Left forelimb (tissue), 1 donor: Measurements from ENCODE around the gene LONP2.
"Not testable (repeated sequence)": the region's sequence is repeated elsewhere in the genome, so short reads cannot be mapped to it uniquely, and the experiment has no call there.

Experiments
- DNase-seq: peaks from one replicate; pipeline ENCODE4 v3.0.0-alpha.2; 2018; ENCODE audit warnings: low spot score

LONP2 gene

DNA sequence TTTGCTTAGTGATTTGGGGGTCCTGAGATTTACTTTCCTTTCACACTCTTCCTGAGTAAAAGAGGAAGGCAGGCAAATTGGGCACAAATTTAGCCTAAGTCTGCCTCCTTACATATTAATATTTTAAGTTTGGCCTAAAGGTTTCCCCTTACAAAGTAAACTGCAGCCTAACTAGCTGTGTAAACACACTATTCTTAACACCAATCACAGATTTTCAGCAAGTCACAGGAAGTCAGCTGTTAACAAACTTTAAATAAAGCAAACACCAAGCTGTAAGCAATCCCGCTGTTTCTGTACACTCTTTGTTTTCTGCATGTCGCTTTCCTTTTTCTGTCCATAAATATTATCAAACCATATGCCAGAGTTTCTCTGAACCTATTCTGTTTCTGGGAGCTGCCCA, 48.4 kb downstream of the LONP2 start:
- DNase-seq = no peak

DNA sequence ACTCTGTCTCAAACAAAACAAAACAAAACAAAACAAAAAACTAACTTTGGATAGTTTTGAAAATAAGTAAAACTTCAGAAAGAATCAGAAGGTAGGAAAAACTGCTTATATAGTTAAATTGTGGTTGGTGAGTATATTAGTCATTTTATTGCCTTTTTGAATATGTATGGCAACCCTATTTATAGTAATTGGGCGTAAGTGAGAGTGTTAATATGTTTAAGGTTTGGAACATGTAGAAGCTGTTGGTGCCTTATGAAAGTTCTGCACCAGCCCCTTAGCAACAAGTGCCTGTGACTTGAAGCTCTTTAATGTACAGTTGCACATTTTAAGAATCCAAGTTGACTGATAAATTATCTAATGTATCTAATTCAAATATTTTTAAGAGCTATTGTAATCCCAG, 50.6 kb downstream of the LONP2 start:
- no peak for DNase-seq

DNA sequence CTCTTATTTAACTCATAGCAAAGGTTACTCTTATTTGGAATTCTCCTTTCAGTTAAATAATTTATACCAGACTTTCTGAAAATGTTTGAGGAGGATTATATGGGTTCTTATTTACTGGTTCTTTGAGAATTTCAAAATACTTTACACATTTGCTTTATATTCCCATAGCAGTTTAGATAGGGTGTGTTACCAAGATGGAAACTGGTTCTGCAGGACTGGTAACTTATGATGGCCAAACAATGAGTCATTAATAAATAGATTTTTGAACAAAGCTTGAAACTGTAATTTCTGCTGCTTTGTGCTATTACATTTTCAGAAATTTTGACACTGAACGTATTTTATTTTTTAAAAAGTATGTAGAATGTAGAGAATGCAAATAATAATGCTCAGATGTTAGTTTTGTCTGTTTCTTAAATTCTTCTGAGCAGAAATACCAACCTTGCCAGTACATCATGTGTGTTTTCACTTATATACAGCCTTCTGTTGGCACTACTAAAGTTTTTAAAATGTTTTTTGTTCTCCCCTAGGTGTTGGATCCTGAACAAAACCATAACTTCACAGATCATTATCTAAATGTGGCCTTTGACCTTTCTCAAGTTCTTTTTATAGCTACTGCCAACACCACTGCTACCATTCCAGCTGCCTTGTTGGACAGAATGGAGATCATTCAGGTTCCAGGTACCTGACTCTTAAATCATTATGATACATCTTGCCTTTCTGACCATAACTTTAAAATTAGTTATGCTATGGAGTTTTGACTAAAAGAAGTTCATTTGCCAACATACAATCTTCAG, 51.6 kb downstream of the LONP2 start:
- DNase-seq = no peak

DNA sequence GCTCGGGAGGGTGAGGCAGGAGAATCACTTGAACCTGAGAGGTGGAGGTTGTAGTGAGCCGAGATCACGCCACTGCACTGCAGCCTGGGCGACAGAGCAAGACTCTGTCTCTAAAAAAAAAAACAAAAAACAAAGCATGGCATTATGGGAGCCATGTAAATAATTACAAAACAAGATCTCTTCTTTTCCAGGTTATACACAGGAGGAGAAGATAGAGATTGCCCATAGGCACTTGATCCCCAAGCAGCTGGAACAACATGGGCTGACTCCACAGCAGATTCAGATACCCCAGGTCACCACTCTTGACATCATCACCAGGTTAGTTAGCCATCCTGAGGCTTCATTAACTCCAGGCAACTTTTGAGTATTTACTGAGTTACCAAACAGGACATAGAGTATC, 55.4 kb downstream of the LONP2 start:
- DNase-seq = no peak

DNA sequence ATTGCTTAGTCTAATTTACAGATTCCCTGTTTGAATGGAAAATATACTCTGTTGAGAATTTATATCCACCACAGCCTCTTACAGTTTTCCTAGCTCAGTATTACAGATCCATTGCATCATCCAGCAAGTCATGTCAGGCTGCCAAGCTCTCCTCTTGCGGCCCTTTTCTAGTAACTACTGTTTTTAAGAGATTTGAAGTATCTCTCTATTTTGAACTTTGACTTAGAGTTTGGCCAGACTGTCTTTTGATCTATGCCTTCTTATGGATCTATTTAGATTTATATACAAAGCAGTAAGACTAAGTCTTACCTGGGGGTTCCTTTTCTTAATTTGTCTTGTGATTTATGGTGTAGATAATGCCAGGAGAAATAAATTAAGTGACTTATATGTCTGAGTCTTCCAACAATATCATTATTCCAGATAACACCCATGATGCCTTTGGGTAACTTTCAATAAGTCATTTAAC, 56.3 kb downstream of the LONP2 start:
- DNase-seq = no peak

DNA sequence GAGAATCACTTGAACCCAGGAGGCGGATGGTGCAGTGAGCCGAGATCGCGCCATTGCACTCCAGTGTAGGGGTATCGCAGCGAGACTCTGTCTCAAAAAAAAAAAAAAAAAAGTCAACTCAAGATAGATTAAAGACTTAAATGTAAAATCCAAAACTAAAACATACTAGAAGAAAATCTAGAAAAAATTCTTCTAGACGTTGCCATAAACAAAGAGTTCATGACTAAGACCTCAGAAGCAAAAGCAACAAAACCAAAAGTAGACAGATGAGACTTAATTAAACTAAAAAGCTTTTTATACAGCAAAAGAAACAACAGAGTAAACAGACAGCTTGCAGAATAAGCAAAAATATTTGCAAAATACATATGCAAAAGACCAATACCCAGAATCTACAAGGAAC, 64.4 kb downstream of the LONP2 start:
- DNase-seq = no peak

DNA sequence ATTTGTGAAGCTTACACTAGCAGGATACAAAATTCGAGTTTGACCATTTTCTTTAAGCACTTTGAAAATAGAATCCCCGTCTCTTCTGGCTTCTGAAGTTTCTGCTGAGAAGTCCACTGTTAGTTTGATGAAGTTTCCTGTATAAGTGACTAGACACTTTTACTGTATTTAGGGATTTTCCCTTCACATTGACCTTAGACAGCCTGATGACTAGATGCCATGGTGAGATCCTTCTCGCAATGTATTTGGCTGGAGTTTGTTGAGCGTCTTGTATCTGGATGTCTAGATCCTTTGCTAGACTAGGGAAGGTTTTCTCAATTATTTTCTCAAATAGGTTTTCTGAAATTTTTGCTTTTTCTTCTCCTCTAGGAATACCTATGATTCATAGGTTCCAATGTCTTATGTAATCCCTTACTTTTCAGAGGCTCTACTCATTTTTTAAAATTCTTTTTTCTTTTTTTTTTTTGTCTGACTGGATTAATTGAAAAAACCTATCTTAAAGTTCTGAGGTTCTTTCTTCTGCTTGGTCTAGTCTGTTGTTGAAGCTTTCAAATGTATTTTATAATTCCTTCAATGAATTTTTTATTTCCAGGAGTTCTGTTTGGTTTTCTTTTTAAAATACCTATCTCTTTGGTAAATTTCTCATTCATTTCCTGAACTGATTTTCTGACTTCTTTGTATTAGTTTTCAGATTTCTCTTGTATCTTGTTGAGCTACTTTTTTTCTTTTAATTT, 67.0 kb downstream of the LONP2 start:
- no peak for DNase-seq

DNA sequence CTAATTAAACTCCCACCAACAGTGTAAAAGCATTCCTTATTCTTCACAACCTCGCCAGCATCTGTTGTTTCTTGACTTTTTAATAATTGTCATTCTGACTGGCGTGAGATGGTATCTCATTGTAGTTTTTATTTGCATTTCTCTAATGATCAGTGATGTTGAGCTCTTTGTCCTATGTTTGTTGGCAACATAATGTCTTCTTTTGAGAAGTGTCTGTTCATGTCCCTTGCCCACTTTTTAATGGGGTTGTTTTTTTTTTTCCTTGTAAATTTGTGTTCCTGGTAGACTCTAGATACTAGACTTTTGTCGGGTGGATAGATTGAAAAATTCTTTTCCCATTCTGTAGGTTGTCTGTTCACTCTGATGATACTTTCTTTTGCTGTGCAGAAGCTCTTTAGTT, 69.8 kb downstream of the LONP2 start:
- DNase-seq = not testable (repeated sequence)

DNA sequence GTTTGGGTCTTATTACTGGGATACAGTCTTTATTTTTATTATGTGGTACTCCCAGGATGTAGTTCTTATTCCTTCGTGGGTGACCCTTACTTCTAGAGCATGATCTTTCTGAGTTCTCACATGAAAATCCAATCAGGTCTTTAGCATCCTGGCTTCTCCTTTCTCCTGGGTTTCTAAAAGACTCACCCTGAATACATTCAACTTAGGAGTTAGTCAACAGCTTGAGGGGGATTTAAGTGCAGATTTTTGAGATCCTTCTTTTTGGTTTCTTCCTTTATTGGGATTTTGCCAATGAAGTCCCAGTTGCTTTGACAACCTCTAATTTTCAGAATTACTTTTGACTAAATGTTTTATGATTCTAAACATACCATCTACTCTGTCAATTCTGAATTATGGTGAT, 72.9 kb downstream of the LONP2 start:
- no peak for DNase-seq

DNA sequence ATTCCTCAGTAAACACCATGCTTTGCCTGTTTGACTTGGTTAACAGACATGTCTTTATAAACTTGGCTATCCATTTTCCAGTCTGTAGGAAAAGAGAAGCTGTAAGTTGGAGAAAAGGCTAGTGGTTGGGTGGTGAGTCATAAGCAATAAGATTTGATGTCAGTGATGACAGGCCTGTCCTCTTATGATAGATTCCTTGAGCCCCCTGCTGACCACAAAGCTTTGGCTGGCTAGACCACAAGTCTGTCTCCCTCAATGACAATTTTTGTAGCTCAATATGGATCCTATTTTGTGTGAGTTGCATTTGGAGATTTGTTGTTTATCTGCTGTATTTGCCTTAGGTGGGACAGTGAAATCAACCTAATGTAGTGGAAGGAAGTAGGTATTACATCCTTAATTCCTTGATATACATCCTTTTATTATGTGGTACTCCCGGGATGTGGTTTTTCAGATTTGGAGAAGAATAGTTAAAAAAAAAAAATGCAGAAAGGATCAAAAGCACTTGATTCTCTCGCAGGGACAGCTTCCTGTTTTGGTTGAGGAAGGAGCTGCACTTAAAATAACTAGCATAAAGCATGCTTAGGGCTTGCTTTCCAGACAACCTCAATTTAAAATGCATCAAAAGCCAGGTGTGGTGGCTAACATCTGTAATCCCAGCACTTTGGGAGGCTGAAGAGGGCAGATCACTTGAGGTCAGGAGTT, 73.7 kb downstream of the LONP2 start:
- no peak for DNase-seq

DNA sequence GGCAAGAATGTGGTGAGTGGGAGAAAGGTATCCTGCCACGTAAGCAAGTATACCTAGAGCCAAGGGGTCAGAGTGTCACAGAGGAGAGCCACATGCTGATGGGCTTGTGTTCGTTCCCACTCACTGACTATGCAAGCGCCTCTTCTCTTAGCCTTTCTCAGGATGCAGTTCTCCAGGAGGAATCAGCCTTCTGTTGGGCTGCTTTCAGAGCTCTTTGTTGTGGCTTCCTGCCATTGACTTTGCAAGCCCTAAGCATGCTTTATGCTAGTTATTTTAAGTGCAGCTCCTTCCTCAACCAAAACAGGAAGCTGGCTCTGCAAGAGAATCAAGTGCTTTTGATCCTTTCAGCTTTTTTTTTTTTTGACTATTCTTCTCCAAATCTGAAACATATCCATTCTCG, 74.5 kb downstream of the LONP2 start:
- DNase-seq = no peak

DNA sequence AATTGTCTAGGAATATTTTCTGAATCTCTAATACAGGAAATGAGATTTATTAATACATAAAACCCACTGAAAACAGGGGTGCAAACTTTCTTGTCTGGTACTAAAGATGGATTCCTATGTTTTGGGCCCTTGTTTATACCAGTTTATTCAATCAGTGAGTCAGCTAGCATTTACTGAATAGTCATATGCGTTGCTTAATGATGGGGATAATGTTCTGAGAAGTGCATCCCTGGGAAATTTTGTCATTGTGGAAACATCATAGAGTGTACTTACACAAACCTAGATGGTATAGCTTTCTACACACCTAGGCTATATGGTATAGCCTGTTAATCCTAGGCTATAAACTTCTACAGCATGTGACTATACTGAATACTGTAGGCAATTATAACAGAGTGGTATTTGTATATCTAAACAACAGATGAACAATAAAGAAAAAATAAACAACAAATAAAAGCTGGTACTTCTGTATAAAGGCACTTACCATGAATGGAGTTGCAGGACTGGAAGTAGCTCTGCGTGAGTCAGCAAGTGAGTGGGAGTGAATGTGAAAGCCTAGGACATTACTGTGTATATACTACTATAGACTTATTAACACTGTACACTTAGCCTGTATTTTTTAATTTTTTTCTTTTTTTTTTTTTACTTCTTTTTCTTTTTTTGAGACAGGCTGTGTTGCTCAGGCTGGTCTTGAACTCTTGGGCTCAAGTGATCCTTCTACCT, 77.4 kb downstream of the LONP2 start:
- no peak for DNase-seq

DNA sequence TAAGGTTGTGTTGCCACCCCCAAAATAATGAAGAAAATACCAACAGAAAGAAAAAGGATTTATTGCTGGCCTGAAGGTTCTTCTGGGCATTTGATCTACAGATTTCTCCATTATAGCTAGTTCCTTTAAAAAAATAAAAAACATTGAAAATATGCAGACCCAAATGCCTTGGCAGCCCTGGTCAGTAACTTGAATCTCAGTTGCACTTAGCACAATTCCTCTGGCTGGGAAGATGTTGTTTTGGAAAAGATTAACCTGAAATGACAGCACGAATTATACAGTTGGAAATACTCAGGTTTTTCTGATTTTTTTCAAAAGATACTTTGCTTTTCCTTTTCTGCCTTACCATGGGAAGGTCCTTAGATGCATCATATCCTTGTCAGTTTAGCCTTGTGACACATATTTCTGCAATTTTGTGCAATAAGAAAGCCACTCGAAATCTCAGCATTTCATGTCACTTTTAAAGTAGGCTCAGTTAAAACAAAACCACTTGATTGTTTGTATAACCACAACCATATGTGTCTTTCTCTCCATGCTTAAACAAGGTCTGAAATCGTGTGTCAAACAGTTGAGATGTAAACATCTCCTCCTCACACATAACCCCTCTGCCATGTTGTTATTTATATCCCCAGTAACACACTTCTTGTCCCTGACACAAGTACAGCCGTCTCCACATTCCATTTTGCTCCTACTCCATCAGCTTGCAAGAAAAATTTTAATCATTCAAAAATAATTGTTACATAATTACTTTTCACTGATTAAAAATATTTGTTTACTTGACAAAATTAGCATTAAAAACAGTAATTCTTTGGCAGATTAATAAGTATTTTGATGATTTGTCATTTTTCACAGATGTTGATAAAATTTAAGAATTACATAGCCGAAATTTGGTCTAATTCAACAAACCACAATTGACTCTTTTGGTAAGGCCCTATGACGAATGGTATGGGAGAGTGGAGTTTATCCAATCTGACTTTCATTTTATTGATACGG, 80.0 kb downstream of the LONP2 start:
- DNase-seq = no peak

DNA sequence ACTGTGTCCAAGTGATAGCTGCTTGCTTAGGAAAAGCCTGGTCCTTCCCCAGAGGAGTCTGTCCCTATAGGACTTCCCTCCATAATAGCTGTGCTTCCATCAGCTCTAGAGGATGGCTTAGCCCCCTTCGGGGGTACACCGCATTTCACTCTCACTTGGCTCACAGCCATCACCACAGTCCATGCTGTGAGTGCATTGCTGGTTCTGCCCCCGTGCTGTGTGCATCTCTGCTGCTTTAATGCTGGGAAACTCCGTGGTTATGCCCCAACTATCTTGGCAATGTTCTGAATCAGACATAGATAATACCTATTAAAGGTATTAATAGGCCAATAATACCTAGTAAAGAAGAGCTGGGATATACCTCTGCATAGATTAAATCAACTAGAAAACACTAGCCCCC, 82.8 kb downstream of the LONP2 start:
- DNase-seq = no peak

DNA sequence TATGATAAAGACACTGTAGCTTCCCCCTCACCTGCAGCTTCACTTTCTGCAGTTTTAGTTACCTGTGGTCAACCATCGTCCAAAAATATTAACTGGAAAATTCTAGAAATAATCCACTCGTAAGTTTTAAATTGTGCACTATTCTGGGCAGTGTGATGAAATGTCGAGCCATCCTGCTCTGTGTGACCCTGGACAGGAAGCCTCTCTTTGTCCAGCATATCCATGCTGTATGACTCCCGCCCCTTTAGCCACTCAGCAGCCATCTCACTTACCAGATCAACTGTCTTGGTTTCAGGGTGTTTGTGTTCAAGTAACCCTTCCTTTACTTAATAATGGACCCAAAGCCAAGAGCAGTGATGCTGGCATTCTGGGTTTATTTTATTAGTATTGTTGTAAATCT, 85.0 kb downstream of the LONP2 start:
- DNase-seq = no peak

DNA sequence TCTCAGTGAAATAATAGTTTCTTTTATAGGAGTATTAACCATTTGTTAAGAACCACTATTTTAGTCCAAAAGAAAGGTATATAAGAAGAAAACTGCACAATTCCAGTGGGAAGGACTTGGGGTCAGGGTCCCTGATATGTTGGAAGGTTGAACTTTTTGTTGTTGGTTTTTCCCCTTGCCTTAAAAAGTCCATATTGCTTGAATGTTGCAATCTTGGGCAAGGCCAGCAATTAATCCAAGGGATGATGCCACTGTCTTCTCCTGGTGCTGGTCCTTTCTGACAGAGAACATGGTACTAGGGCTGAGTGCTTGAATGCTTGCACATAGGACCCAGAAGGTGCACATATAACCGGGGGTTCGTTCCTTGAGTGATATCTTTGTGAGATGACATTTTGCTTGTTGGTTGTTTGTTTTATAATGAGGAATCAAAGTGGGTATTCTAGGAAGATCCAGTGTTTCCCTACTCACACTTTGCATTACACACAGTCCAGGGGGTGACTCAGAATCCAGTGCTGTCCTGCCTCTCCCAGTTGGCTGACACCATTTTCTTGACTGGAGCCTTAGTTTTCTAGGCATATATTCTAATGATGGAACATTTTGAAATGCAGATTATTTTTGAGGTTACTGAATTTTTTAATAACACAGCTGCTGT, 86.2 kb downstream of the LONP2 start:
- no peak for DNase-seq

DNA sequence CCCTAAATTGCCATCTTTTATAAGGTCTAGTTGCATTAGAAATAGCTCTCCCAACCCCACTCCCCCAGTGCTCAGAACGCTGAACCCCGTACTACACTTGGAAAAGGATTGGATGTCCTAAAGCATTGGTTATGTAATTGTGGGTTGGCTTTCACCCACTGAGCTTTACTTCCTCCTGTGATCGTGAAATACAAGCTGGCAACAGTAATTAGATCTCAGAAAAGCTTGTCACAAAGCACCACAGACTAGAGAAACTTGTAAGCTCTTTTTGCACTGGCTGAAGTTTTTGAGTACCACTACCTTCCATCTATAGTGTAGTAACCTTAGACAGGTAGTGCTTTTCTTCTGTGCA, 86.7 kb downstream of the LONP2 start:
- no peak for DNase-seq

DNA sequence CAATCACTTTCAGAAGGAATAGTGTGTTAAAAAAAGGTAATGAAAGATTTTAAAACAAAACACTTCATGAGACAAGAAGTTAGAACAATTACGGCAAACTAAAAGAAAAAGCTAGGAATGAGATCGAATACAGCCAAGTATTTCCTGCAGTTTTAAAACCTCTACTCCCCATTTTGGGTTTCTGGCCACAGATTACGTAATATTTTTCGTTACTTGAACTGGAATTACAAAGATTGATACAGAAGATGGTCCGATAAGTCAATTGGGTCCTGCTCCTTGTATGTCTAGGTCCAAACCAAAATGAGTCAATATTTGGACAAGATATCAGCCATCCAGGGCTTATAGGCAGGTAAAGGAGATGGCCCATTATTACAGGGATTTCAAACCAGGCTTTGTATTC, 88.9 kb downstream of the LONP2 start:
- DNase-seq = no peak

DNA sequence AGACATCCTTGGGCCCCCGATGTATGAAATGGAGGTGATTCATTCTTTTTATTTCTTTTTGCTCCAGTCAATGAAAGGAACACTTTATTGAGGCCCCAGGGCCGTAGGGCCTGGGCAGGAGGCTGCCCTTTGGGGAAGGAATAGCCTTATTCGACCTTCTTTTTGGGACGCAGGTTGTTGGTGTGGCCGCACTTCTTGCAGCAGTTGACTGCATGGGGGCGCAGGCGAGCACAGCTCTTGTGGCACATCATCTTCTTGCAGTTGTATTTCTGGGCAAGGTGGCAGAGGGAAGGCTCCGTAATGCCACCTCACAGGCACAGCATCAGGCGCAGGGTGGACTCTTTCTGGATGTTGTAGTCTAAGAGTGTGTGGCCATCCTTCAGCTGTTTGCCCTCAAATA, 90.2 kb downstream of the LONP2 start:
- no peak for DNase-seq

DNA sequence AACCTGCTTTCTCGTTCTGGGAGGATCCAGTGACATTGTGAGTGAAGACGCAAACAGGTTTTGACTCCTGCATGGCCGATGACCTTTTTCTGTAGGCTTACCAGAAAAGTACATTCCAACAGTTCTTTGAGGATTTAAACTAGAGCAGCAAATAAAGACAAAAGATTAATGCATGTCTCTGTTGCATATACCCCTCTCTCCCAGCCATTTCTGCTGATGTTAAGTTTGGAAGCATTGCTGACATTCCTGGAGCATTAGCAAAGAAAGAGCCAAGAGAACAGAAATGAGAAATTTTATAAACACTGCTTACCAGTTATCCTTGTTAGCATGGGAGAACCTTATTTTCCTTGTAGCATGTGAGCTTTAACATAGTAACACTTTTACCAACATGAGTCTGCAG, 91.9 kb downstream of the LONP2 start:
- DNase-seq = no peak

DNA sequence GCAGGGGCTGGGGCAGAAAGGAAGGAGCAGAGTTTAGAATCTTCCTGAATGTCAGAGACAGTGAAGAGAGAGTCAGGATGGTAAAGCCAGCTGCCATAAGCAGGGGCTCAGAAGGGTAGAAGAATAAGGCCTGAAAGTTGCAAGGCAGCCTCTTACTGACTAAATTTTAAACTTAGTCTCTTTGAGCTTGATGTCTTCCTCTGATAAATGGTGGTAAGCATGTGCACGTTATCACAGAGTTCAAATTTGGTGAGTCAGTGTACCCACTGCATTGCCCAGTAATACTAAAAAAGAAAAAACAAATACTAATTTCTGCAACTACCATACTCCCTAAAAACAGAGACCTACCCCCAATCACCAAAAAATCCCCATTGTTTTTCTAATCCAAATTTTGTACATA, 96.0 kb downstream of the LONP2 start:
- no peak for DNase-seq
